Kidney (tissue), 22 donors: ENCODE measurements around the gene MYH16. TPM values are rescaled to one million over a fixed set of nuclear protein-coding genes. Genes with fewer than 3 reads are reported as not detected.
"Not testable (repeated sequence)": the region's sequence is repeated elsewhere in the genome, so short reads cannot be mapped to it uniquely, and the experiment has no call there.

Source experiments
- DNase-seq, 5 donors: peaks; one replicate each; pipeline ENCODE4 v3.0.0-alpha.2; 2013 to 2020
- FAIRE-seq: peaks from 2 replicates; lab custom pipeline; 2012; peaks lifted over from hg19 to GRCh38; lab: Jason Lieb, UNC
- H3K27ac ChIP-seq, 2 donors: one replicate each; pipeline ENCODE4 v1.7.0; 2013; ENCODE audit warnings: low read depth in 2 of 2, low read length in 2 of 2, inconsistent platforms in 1 of 2
- H3K27me3 ChIP-seq: one replicate; pipeline ENCODE4 v1.7.1; 2013; ENCODE audit warnings: low read length, inconsistent platforms; ENCODE audit not compliant: control insufficient read depth, insufficient read depth
- H3K36me3 ChIP-seq, 3 donors: one replicate each; pipeline versions ENCODE4 v1.7.0 to v1.7.1; 2013; ENCODE audit warnings: low read length in 3 of 3, control low read depth in 1 of 3, inconsistent platforms in 1 of 3; ENCODE audit not compliant: insufficient read depth in 3 of 3, control insufficient read depth in 2 of 3
- H3K4me1 ChIP-seq, 3 donors: one replicate each; pipeline versions ENCODE4 v1.7.0 to v1.7.1; 2013; ENCODE audit warnings: low read length in 3 of 3, inconsistent platforms in 1 of 3, low read depth in 1 of 3; ENCODE audit not compliant: control insufficient read depth in 2 of 3, insufficient read depth in 2 of 3
- H3K4me3 ChIP-seq, 3 donors: one replicate each; pipeline versions ENCODE4 v1.7.0 to v1.8.1; 2013; ENCODE audit warnings: low read length in 3 of 3, control low read depth in 1 of 3, inconsistent platforms in 1 of 3
- H3K9ac ChIP-seq, 3 donors: one replicate each; pipeline versions ENCODE4 v1.7.0 to v1.7.1; 2013; ENCODE audit warnings: low read length in 3 of 3, control low read depth in 1 of 3, inconsistent platforms in 1 of 3
- H3K9me3 ChIP-seq, 3 donors: one replicate each; pipeline versions ENCODE4 v1.7.0 to v1.7.1; 2013; ENCODE audit warnings: low read length in 3 of 3, control low read depth in 1 of 3, inconsistent platforms in 1 of 3; ENCODE audit not compliant: control insufficient read depth in 2 of 3, insufficient read depth in 1 of 3
- CTCF ChIP-seq: IDR thresholded peaks from 3 replicates; pipeline ENCODE4 v1.5.1; 2012; ENCODE audit warnings: mild to moderate bottlenecking, moderate library complexity, borderline replicate concordance; ENCODE audit not compliant: insufficient read depth; ENCODE audit errors: extremely low read depth
- intact Hi-C: fragments of 100-400 bp; cut with DNase I; formaldehyde crosslinking; loops from one replicate; pipeline ENCODE4 v1.11.1; 2022
- long read RNA-seq, 10 donors: library from polyadenylated mRNA in 1 of 10; unstranded in 1 of 10; transcript quantifications; one replicate each; pipeline ENCODE4 v2.0.0 and lab custom pipeline, GENCODE V29; 2021 to 2026
- polyA plus RNA-seq: library from polyadenylated mRNA; stranded (reverse); fragments of 350-450 nt; fragmentation: Illumina TruSeq; extraction: RNeasy Lipid Tissue Mini Kit (QIAGEN cat#74804); gene quantifications from one replicate; pipeline ENCODE4 v1.2.3, GENCODE V29; 2014; ENCODE audit warnings: low read depth, low replicate concordance; ENCODE audit not compliant: insufficient read depth
- total RNA-seq: library from RNA; stranded (reverse); fragmentation: NEBNext Ultra II Directional; extraction: Animal tissue kit (Norgen Biotek cat#: 25700); gene quantifications from one replicate; pipeline ENCODE4 v1.2.1, GENCODE V29; 2021
- donor health status: control.
- donor health status: control.
- donor health status: control.
- donor health status: control.
- donor health status: control.
- donor health status: DM: yes; HTN: yes; CAD: no.
- donor health status: Normal renal cell carcinoma (clear cell type).

MYH16 gene
- not detected for total RNA-seq
- not detected for polyA plus RNA-seq
- long read RNA-seq, donor 1 = 0 reads
- long read RNA-seq, donor 2 = 0 reads
- long read RNA-seq, donor 3 = 0 reads
- long read RNA-seq, donor 4 = 0 reads
- long read RNA-seq, donor 5 = 0 reads
- long read RNA-seq, donor 6 = 0 reads
- long read RNA-seq, donor 7 = 0 reads
- long read RNA-seq, donor 8 = 0 reads
- long read RNA-seq, donor 9 = 0 reads
- long read RNA-seq, donor 10 = 0 reads

GRCh38 chr7:99272476-99273045, at the start of gene MYH16:
Gene MYH16 (plus strand): TSS chr7:99272839.
- Histone ChIP-seq H3K4me3 (no peak within 1 kb of the TSS), H3K27ac (no peak within 1 kb of the TSS)
- no peak for TF ChIP-seq CTCF

GRCh38 chr7:99224263-99224898, 48.3 kb upstream of the MYH16 start:
- H3K36me3 ChIP-seq, FAIRE-seq, H3K9me3 ChIP-seq, H3K9ac ChIP-seq, DNase-seq, H3K27ac ChIP-seq, H3K4me3 ChIP-seq, H3K27me3 ChIP-seq, intact Hi-C loops, H3K4me1 ChIP-seq: not testable (repeated sequence)

More at GRCh38 chr7:99272476-99273045, at the start of gene MYH16:
- DNase-seq (no peak), FAIRE-seq (no peak)
- H3K27me3 ChIP-seq = no peaks in the 10 kb centered on the region
- H3K9ac ChIP-seq = no peak within 1 kb of the TSS
- no peaks in the 10 kb centered on the region for H3K36me3 ChIP-seq
- H3K9me3 ChIP-seq = no peaks in the 10 kb centered on the region
- H3K4me1 ChIP-seq = no peaks in the 10 kb centered on the region
- intact Hi-C loops = no loop called here

GRCh38 chr7:99224899-99225265, 47.8 kb upstream of the MYH16 start:
- no peak overlapping the region for H3K9ac ChIP-seq
- H3K27ac ChIP-seq = no peak overlapping the region
- no peaks in the 10 kb centered on the region for H3K9me3 ChIP-seq
- DNase-seq = no peak
- TF ChIP-seq CTCF = no peak
- intact Hi-C loops = no loop called here
- no peak overlapping the region for H3K4me3 ChIP-seq
- no peaks in the 10 kb centered on the region for H3K36me3 ChIP-seq
- H3K4me1 ChIP-seq = no peaks in the 10 kb centered on the region
- FAIRE-seq = no peak
- no peaks in the 10 kb centered on the region for H3K27me3 ChIP-seq

GRCh38 chr7:99229234-99229633, 43.4 kb upstream of the MYH16 start:
- intact Hi-C loops = no loop called here
- DNase-seq = no peak
- FAIRE-seq = no peak
- no peak for TF ChIP-seq CTCF
- no peaks in the 10 kb centered on the region for H3K9me3 ChIP-seq
- H3K4me1 ChIP-seq = no peaks in the 10 kb centered on the region
- H3K27me3 ChIP-seq = no peaks in the 10 kb centered on the region
- no peak overlapping the region for H3K27ac ChIP-seq
- H3K36me3 ChIP-seq = no peaks in the 10 kb centered on the region
- H3K4me3 ChIP-seq = no peak overlapping the region
- H3K9ac ChIP-seq = no peak overlapping the region
